ENCODE measurements around the gene KAT8.

- no peak for TF ChIP-seq CTCF (IDR thresholded peaks at IDR 0.05)
- no peak for TF ChIP-seq POLR2A (IDR thresholded peaks at IDR 0.05)
These were observed 35.0 kb upstream of the KAT8 start for GRCh38 chr16:31082368-31083045.
